Activated CD8-positive, alpha-beta T cell treated with anti-CD3 and anti-CD28 coated beads, Interleukin-2, amount 10 ng/mL, durations not matched to agents 7 days and 5 days (primary cell): ENCODE results near the gene MUC5B. TPM values are rescaled to one million over a fixed set of nuclear protein-coding genes. Genes with fewer than 3 reads are reported as not detected.
"Not testable (repeated sequence)": the region's sequence is repeated elsewhere in the genome, so short reads cannot be mapped to it uniquely, and the experiment has no call there.

ENCODE experiments used
- ATAC-seq: fragments of 150-1000 bp; cut with Tn5 transposase; one replicate; pipeline ENCODE4 v1.10.0; 2021; ENCODE audit warnings: moderate library complexity
- CTCF ChIA-PET: fragments of 350-600 bp; sonication (Branson Sonifier 250); formaldehyde crosslinking; loops from one replicate; lab custom pipeline; 2021; ENCODE audit warnings: antibody characterized with exemption; lab: Charles Lee
- POLR2A ChIA-PET: fragments of 350-600 bp; sonication (Branson Sonifier 250); formaldehyde crosslinking; loops from one replicate; lab custom pipeline; 2021; ENCODE audit warnings: antibody characterized with exemption; lab: Charles Lee
- DNase-seq: peaks from one replicate; pipeline ENCODE4 v3.0.0-alpha.2; 2020
- H3K27ac Mint-ChIP-seq: one replicate; pipeline ENCODE4 v1.8.0; 2021; ENCODE audit warnings: mild to moderate bottlenecking, mixed read lengths
- H3K27me3 Mint-ChIP-seq: one replicate; pipeline ENCODE4 v1.8.0; 2021; ENCODE audit warnings: low read depth, mixed read lengths
- H3K36me3 Mint-ChIP-seq: one replicate; pipeline ENCODE4 v1.8.0; 2021; ENCODE audit warnings: low read depth, mixed read lengths
- H3K4me1 Mint-ChIP-seq: one replicate; pipeline ENCODE4 v1.8.0; 2021; ENCODE audit warnings: low read depth, mixed read lengths
- H3K4me3 Mint-ChIP-seq: one replicate; pipeline ENCODE4 v1.8.0; 2021; ENCODE audit warnings: mild to moderate bottlenecking, mixed read lengths
- H3K9me3 Mint-ChIP-seq: one replicate; pipeline ENCODE4 v1.8.0; 2022; ENCODE audit warnings: mixed read lengths; ENCODE audit not compliant: insufficient read depth
- total RNA-seq, 2 experiments: library from RNA; stranded (reverse); gene quantifications; one replicate each; pipeline ENCODE4 v1.2.3, GENCODE V29; 2021

MUC5B gene, protein sequence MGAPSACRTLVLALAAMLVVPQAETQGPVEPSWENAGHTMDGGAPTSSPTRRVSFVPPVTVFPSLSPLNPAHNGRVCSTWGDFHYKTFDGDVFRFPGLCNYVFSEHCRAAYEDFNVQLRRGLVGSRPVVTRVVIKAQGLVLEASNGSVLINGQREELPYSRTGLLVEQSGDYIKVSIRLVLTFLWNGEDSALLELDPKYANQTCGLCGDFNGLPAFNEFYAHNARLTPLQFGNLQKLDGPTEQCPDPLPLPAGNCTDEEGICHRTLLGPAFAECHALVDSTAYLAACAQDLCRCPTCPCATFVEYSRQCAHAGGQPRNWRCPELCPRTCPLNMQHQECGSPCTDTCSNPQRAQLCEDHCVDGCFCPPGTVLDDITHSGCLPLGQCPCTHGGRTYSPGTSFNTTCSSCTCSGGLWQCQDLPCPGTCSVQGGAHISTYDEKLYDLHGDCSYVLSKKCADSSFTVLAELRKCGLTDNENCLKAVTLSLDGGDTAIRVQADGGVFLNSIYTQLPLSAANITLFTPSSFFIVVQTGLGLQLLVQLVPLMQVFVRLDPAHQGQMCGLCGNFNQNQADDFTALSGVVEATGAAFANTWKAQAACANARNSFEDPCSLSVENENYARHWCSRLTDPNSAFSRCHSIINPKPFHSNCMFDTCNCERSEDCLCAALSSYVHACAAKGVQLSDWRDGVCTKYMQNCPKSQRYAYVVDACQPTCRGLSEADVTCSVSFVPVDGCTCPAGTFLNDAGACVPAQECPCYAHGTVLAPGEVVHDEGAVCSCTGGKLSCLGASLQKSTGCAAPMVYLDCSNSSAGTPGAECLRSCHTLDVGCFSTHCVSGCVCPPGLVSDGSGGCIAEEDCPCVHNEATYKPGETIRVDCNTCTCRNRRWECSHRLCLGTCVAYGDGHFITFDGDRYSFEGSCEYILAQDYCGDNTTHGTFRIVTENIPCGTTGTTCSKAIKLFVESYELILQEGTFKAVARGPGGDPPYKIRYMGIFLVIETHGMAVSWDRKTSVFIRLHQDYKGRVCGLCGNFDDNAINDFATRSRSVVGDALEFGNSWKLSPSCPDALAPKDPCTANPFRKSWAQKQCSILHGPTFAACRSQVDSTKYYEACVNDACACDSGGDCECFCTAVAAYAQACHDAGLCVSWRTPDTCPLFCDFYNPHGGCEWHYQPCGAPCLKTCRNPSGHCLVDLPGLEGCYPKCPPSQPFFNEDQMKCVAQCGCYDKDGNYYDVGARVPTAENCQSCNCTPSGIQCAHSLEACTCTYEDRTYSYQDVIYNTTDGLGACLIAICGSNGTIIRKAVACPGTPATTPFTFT (N-terminal part only)
- total RNA-seq = not detected

DNA sequence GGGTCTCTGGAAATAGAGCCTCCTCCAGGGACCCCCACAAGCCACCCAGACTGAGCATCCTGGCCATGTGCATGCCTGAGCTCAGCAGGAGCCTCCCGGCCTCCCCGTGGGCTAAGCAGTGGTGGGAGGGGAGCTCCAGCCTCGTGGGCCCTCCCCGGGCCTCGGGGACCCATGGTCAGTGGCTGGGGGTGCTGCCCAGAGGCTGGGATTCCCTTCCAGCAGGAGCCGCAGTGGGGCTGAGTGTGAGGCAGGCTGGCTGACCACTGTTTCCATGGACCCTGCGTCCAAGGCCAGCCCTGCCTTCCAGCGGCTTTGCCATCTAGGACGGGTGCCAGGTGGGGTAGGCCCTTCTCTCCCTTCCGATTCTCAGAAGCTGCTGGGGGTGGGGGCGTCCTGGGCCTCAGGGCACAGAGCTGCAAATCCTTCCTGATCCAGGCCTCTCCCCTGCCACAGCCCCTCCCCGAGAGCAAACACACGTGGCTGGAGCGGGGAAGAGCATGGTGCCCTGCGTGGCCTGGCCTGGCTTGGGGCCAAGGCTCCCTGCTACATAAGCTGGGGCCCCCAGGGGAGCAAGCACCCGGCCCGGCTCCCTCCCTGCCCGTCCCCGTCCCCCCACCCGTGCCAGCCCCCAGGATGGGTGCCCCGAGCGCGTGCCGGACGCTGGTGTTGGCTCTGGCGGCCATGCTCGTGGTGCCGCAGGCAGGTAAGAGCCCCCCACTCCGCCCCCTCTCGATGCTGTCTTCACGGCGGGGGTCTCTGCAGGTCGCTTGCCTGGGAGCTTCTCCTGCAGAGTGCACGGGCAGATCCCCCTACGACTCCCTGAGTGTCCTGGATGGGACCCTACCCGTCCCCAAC, at the start of gene MUC5B:
Gene MUC5B, plus strand, starts transcription at position 576 of the 855 bp plus-strand sequence. Its CDS starts 58 bp downstream, at position 634.
- Mint-ChIP-seq H3K27ac (no peak within 1 kb of the TSS), H3K4me1 (no peaks in the 10 kb centered on the region), H3K36me3 (no peaks in the 10 kb centered on the region), H3K4me3 (no peak within 1 kb of the TSS), H3K9me3 (no peaks in the 10 kb centered on the region), H3K27me3 (no peaks in the 10 kb centered on the region)
- ChIA-PET CTCF (no interaction called here), POLR2A (no interaction called here)
- ATAC-seq = no peak
- no peak for DNase-seq

DNA sequence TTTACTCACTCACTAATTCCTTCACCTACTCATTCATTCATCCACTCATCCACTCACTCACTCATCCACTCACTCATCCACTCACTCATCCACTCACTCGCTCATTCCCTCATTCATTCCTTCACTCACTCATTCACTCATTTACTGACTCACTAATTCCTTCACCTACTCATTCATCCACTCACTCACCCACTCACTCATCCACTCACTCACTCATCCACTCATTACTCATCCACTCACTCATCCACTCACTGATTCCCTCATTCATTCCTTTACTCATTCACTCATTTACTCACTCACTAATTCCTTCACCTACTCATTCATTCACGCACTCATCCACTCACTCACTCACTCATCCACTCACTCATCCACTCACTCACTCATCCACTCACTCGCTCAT, 49.5 kb upstream of the MUC5B start:
- H3K36me3 Mint-ChIP-seq, H3K9me3 Mint-ChIP-seq, DNase-seq, H3K27ac Mint-ChIP-seq, H3K4me3 Mint-ChIP-seq, ATAC-seq, CTCF ChIA-PET, POLR2A ChIA-PET, H3K4me1 Mint-ChIP-seq, H3K27me3 Mint-ChIP-seq: not testable (repeated sequence)

DNA sequence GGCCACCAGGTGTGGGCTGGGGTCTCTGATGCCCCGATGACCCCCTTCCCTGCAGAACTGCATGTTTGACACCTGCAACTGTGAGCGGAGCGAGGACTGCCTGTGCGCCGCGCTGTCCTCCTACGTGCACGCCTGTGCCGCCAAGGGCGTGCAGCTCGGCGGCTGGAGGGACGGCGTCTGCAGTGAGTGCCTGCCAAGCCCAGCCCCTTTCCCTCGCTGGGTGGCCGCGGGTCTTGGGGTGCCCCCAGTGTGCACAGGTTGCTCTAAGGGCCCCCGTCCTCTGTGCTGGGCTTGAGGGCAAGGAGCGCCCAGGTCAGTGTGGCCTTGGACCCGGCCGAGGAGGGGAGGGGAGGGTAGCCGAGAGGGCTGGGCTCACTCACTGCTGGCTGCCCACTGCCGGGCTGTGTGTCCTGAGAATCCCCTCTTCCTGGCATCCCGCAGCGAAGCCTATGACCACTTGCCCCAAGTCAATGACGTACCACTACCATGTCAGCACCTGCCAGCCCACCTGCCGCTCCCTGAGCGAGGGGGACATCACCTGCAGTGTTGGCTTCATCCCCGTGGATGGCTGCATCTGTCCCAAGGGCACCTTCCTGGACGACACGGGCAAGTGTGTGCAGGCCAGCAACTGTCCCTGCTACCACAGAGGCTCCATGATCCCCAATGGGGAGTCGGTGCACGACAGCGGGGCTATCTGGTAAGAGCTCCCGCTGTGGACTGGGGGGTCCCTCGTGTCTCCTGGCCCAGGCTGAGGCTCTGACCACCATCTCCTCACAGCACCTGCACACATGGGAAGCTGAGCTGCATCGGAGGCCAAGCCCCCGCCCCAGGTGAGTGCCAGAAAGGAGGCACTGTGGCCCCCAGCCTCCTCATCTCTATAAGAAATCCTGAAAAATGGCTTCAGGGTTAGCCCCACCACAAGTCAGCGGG, 48.2 kb upstream of the MUC5B start:
- Mint-ChIP-seq H3K9me3 (no peaks in the 10 kb centered on the region), H3K4me3 (no peak overlapping the region), H3K27ac (no peak overlapping the region), H3K4me1 (no peaks in the 10 kb centered on the region), H3K36me3 (no peaks in the 10 kb centered on the region), H3K27me3 (no peaks in the 10 kb centered on the region)
- ATAC-seq = no peak
- POLR2A ChIA-PET = no interaction called here
- no peak for DNase-seq
- CTCF ChIA-PET = no interaction called here

DNA sequence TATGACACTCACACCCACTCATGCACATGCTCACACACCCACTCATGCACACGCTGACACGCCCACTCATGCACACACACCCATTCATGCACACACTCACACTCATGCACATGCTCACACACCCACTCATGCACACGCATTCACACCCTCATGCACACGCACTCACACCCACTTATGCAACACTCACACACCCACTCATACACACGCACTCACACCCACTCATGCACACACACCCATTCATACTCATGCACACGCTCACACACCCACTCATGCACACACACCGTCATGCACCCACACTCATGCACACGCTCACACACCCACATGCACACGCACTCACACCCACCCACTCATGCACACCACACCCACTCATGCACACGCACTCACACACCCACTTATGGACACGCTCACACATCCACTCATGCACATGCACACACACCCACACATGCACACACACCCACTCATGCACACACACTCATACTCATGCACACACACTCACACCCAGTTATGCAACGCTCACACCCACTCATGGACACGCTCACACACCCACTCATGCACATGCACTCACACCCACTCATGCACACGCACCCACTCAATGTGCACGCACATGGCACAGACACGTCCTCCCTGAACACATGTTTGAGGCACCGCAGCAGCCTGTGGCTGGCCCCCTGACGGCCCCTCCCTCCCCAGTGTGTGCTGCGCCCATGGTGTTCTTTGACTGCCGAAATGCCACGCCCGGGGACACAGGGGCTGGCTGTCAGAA, 47.2 kb upstream of the MUC5B start:
- H3K27me3 Mint-ChIP-seq = no peaks in the 10 kb centered on the region
- ChIA-PET CTCF (no interaction called here), POLR2A (no interaction called here)
- ATAC-seq = no peak
- no peaks in the 10 kb centered on the region for H3K4me1 Mint-ChIP-seq
- H3K36me3 Mint-ChIP-seq = no peaks in the 10 kb centered on the region
- H3K27ac Mint-ChIP-seq = no peak overlapping the region
- H3K4me3 Mint-ChIP-seq = no peak overlapping the region
- DNase-seq = no peak
- no peaks in the 10 kb centered on the region for H3K9me3 Mint-ChIP-seq

DNA sequence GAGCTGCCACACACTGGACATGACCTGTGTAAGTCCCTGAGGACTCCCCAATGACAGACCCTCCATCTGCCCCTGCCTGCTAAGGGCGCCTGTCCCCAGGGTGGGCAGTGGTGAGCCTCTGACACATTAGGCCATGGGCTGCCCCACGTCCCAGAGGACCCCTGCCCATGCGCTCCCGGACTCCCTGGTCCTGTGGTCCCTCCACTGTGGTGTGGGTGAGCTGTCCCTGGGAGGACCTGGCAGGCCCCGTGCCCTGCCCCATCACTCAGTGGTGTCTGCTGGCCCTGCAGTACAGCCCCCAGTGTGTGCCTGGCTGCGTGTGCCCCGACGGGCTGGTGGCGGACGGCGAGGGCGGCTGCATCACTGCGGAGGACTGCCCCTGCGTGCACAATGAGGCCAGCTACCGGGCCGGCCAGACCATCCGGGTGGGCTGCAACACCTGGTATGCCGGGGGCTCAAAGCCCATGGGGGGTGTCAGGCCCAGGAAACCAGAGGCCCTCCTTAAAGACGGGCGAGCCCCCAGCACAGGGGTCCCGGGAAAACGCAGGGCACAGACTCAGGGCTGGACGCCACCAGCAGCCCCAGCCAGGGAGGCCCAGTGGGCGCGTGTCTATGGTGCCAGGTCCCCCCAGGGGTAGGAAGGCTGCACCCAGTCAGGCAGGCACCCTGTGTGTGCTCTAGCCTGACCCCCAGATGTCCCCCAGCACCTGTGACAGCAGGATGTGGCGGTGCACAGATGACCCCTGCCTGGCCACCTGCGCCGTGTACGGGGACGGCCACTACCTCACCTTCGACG, 46.4 kb upstream of the MUC5B start:
- ChIA-PET CTCF (no interaction called here), POLR2A (no interaction called here)
- no peaks in the 10 kb centered on the region for H3K4me1 Mint-ChIP-seq
- no peak for DNase-seq
- no peaks in the 10 kb centered on the region for H3K27me3 Mint-ChIP-seq
- ATAC-seq = no peak
- no peak overlapping the region for H3K27ac Mint-ChIP-seq
- H3K36me3 Mint-ChIP-seq = no peaks in the 10 kb centered on the region
- no peak overlapping the region for H3K4me3 Mint-ChIP-seq
- no peaks in the 10 kb centered on the region for H3K9me3 Mint-ChIP-seq

DNA sequence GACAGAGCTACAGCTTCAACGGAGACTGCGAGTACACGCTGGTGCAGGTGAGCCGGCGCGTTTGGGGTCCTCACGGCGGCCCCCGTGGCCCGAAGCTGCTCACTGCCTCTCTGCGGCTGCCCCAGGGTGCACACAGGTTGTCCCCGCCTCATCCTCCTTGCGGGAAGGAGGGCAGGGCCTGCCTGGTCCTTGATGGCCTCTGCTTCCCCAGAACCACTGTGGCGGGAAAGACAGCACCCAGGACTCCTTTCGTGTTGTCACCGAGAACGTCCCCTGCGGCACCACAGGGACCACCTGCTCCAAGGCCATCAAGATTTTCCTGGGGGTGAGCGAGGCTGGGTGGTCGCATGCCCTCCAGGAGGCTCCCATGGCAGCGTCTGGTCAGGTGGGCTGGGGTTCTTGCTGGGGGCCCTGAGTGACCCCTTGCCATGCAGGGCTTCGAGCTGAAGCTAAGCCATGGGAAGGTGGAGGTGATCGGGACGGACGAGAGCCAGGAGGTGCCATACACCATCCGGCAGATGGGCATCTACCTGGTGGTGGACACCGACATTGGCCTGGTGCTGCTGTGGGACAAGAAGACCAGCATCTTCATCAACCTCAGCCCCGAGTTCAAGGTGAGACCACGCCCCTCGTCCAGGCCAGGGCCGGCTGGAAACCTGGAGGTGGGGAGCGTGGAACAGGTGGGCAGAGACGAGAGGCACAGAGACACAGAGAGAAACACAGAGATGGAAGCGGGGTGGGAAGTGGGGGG, 45.7 kb upstream of the MUC5B start:
- H3K4me1 Mint-ChIP-seq = no peaks in the 10 kb centered on the region
- H3K36me3 Mint-ChIP-seq = no peaks in the 10 kb centered on the region
- CTCF ChIA-PET = no interaction called here
- no peak for DNase-seq
- no peak overlapping the region for H3K27ac Mint-ChIP-seq
- no peak for ATAC-seq
- POLR2A ChIA-PET = no interaction called here
- H3K4me3 Mint-ChIP-seq = no peak overlapping the region
- no peaks in the 10 kb centered on the region for H3K27me3 Mint-ChIP-seq
- no peaks in the 10 kb centered on the region for H3K9me3 Mint-ChIP-seq

DNA sequence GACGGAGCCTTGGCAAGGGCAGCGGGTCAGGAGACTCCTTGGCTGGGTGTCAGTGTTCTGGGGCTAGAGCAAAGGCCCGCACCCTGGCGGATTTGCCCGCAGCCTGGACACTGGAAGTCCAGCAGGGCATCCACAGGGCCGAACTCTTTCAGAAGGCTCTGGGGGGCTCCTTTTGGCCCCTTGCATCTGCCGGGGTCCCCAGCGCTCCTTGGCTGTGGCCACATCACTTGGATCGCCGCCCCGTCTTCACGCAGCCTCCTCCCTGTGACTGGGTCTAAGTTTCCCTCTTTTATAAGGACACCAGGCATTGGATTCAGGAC, 45.1 kb upstream of the MUC5B start:
- ATAC-seq = no peak
- CTCF ChIA-PET = no interaction called here
- Mint-ChIP-seq H3K9me3 (no peaks in the 10 kb centered on the region), H3K27ac (no peak overlapping the region), H3K36me3 (no peaks in the 10 kb centered on the region), H3K4me1 (no peaks in the 10 kb centered on the region), H3K4me3 (no peak overlapping the region), H3K27me3 (no peaks in the 10 kb centered on the region)
- POLR2A ChIA-PET = no interaction called here
- no peak for DNase-seq

DNA sequence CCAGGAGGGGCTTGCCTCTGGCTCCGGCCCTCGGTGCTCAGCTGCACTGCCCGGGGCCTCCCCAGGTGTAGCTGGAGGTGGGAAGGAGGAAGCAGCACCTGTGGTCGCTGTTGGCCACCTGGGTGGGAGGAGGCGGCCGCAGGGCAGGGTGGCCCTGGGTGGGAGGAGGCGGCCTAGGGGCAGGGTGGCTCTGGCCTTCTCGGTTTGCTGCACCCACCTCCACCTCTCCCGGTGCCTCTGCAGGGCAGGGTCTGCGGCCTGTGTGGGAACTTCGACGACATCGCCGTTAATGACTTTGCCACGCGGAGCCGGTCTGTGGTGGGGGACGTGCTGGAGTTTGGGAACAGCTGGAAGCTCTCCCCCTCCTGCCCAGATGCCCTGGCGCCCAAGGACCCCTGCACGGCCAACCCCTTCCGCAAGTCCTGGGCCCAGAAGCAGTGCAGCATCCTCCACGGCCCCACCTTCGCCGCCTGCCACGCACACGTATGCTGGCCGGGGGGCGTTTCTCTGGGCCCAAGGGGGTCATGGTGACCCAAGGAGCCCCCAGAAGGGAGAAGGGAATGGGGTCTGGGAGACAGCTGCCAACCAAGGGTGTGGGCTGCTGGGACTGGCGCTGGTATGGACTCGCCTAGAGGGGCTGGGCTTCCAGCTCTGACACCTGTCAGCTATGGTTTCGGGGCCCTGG, 44.5 kb upstream of the MUC5B start:
- ATAC-seq = no peak

DNA sequence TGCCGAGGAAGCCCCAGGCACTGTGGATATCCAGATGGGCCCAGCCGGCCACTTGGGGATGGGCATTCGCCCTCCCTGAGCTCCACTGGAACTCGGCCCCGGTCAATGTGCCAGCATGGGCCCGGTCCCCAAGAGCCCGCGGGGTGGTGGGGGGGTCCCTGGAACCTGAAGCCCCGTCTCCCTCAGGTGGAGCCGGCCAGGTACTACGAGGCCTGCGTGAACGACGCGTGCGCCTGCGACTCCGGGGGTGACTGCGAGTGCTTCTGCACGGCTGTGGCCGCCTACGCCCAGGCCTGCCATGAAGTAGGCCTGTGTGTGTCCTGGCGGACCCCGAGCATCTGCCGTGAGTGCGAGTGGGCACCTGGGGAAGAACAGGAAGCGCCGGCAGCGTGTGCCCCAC, 44.0 kb upstream of the MUC5B start:
- no peak for ATAC-seq
- no peak overlapping the region for H3K27ac Mint-ChIP-seq
- CTCF ChIA-PET = no interaction called here
- H3K4me1 Mint-ChIP-seq = no peaks in the 10 kb centered on the region
- H3K9me3 Mint-ChIP-seq = no peaks in the 10 kb centered on the region
- POLR2A ChIA-PET = no interaction called here
- H3K36me3 Mint-ChIP-seq = no peaks in the 10 kb centered on the region
- H3K27me3 Mint-ChIP-seq = no peaks in the 10 kb centered on the region
- no peak overlapping the region for H3K4me3 Mint-ChIP-seq
- no peak for DNase-seq

More for the DNA sequence above, 44.5 kb upstream of the MUC5B start:
- Mint-ChIP-seq H3K27ac (no peak overlapping the region), H3K36me3 (no peaks in the 10 kb centered on the region), H3K27me3 (no peaks in the 10 kb centered on the region), H3K4me1 (no peaks in the 10 kb centered on the region), H3K9me3 (no peaks in the 10 kb centered on the region), H3K4me3 (no peak overlapping the region)
- DNase-seq = no peak
- POLR2A ChIA-PET = no interaction called here
- CTCF ChIA-PET = no interaction called here
